Measurements from ENCODE around the gene BUD31. TPM values are rescaled to one million over a fixed set of nuclear protein-coding genes. Genes with fewer than 3 reads are reported as not detected.

The BUD31 gene
- total and polyA plus RNA-seq, 2 of the 13 experiments (the other 11 are each of a cell fraction or from before 2014, with no cell fraction given) = 35.1 to 79.1 TPM

DNA sequence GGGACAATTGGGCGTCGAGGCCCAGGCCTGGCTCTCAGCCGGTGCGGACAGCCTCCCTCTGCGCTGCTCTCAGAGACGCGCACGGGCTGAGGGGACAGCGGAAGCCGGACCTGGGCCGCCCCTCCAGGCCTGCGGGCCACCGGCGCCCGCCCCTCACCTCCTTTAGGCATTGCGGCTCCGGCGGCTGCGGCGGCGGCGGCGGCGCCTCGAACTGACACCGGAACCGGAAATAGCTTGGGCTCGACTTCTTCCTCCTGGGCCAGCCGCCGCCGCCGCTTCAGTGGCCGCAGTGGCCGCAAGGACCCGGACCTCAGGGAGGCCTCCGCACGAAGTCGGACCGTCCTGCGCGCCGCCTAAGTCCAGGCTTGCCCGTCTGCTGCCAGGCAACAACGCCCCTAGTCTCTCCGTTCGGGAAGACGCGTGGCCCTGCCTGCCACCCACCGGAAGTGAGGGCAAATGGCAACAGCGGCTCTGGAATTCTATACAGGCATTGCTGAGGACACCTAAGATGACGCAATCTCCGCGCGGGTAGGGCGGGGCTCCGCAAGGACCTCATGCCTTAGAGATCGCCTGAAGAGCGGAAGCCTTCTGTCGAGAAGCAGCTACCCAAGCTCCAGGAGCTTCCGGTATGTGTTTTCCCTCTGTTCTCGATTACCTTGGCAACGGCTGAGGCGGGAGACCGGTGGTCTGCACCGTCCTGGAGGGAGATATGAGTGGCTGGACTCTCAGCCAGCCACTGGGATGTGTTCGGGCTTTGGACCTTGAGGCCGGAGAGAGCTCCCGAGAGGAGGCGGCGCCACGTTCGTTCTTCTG lies at the start of gene BUD31, which contains the start of gene PDAP1 (continued):
- no peak for TF ChIP-seq PRDM15 (CRISPR knock-in tag; IDR thresholded peaks at IDR 0.05)
- TF ChIP-seq FOSL2 (CRISPR knock-in tag; IDR thresholded peaks at IDR 0.05) = peak; percentile 71
- TF ChIP-seq, protein P1, sequence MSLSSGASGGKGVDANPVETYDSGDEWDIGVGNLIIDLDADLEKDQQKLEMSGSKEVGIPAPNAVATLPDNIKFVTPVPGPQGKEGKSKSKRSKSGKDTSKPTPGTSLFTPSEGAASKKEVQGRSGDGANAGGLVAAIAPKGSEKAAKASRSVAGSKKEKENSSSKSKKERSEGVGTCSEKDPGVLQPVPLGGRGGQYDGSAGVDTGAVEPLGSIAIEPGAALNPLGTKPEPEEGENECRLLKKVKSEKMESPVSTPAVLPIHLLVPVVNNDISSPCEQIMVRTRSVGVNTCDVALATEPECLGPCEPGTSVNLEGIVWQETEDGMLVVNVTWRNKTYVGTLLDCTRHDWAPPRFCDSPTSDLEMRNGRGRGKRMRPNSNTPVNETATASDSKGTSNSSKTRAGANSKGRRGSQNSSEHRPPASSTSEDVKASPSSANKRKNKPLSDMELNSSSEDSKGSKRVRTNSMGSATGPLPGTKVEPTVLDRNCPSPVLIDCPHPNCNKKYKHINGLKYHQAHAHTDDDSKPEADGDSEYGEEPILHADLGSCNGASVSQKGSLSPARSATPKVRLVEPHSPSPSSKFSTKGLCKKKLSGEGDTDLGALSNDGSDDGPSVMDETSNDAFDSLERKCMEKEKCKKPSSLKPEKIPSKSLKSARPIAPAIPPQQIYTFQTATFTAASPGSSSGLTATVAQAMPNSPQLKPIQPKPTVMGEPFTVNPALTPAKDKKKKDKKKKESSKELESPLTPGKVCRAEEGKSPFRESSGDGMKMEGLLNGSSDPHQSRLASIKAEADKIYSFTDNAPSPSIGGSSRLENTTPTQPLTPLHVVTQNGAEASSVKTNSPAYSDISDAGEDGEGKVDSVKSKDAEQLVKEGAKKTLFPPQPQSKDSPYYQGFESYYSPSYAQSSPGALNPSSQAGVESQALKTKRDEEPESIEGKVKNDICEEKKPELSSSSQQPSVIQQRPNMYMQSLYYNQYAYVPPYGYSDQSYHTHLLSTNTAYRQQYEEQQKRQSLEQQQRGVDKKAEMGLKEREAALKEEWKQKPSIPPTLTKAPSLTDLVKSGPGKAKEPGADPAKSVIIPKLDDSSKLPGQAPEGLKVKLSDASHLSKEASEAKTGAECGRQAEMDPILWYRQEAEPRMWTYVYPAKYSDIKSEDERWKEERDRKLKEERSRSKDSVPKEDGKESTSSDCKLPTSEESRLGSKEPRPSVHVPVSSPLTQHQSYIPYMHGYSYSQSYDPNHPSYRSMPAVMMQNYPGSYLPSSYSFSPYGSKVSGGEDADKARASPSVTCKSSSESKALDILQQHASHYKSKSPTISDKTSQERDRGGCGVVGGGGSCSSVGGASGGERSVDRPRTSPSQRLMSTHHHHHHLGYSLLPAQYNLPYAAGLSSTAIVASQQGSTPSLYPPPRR (CRISPR knock-in tag; IDR thresholded peaks at IDR 0.05; ENCODE audit: borderline replicate concordance) = no peak; the same call in 1 of the 2 replicates
- TF ChIP-seq ZBTB1 (CRISPR knock-in tag; IDR thresholded peaks at IDR 0.05; ENCODE audit: borderline replicate concordance) = no peak
- TF ChIP-seq RNF2 (conservative IDR thresholded peaks at IDR 0.05; ENCODE audit: low read depth) = no peak
- no peak for TF ChIP-seq NR2F6 (IDR thresholded peaks at IDR 0.05)
- TF ChIP-seq NR2F6 (CRISPR knock-in tag; IDR thresholded peaks at IDR 0.05) = no peak
- no peak; the same call in 1 of the 2 replicates for TF ChIP-seq ZFP36L1 (CRISPR knock-in tag; IDR thresholded peaks at IDR 0.05)
- no peak for TF ChIP-seq ZMYM2 (CRISPR knock-in tag; IDR thresholded peaks at IDR 0.05)
- TF ChIP-seq, protein P2, sequence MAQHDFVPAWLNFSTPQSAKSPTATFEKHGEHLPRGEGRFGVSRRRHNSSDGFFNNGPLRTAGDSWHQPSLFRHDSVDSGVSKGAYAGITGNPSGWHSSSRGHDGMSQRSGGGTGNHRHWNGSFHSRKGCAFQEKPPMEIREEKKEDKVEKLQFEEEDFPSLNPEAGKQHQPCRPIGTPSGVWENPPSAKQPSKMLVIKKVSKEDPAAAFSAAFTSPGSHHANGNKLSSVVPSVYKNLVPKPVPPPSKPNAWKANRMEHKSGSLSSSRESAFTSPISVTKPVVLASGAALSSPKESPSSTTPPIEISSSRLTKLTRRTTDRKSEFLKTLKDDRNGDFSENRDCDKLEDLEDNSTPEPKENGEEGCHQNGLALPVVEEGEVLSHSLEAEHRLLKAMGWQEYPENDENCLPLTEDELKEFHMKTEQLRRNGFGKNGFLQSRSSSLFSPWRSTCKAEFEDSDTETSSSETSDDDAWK (CRISPR knock-in tag; IDR thresholded peaks at IDR 0.05) = no peak
- TF ChIP-seq ZC3H13 (CRISPR knock-in tag; IDR thresholded peaks at IDR 0.05) = peak; percentile 77
- TF ChIP-seq ZNF761 (CRISPR knock-in tag; conservative IDR thresholded peaks at IDR 0.05) = no peak; the same call in 1 of the 2 replicates
- TF ChIP-seq ZNF891 (CRISPR knock-in tag; IDR thresholded peaks at IDR 0.05) = 0 out of 2 replicates have a peak, but pooled peaks have one; percentile 47
- peak; percentile 60; the same call in 1 of the 2 replicates for TF ChIP-seq HCFC1 (IDR thresholded peaks at IDR 0.05; ENCODE audit: low read depth, low read length)
- no peak; the same call in none of the 2 replicates for TF ChIP-seq RFXAP (CRISPR knock-in tag; IDR thresholded peaks at IDR 0.05; ENCODE audit: borderline replicate concordance)
- no peak for TF ChIP-seq GPN1 (CRISPR knock-in tag; IDR thresholded peaks at IDR 0.05; ENCODE audit: borderline replicate concordance)
- TF ChIP-seq ZNF101 (CRISPR knock-in tag; IDR thresholded peaks at IDR 0.05; ENCODE audit: borderline replicate concordance, low read depth) = no peak
- TF ChIP-seq ATM (IDR thresholded peaks at IDR 0.05; ENCODE audit: borderline replicate concordance) = no peak

All from HepG2 (cell line).